ENCODE data around the gene TBC1D3. TPM values are rescaled to one million over a fixed set of nuclear protein-coding genes. Genes with fewer than 3 reads are reported as not detected.
"Not testable (repeated sequence)": the region's sequence is repeated elsewhere in the genome, so short reads cannot be mapped to it uniquely, and the experiment has no call there.

TBC1D3 gene
- total RNA-seq (not detected), polyA plus RNA-seq (0.06 TPM)

GRCh38 chr17:38192455-38192854 lies at the start of gene TBC1D3:
TSS of gene TBC1D3 (minus strand) at chr17:38192555. CDS start at chr17:38191029, 1,526 bp downstream.
- H3K4me3 ChIP-seq (ENCODE audit: low read depth, low read length); DNase-seq (ENCODE audit: extremely low spot score); H3K36me3 ChIP-seq (ENCODE audit: insufficient read depth); H3K4me1 ChIP-seq (ENCODE audit: insufficient read depth); H3K27ac ChIP-seq (ENCODE audit: low read depth): not testable (repeated sequence)
- WGBS, result no CpG with 5 or more reads among the region's 10 CpGs

GRCh38 chr17:38232790-38233189 lies 40.4 kb upstream of the TBC1D3 start:
- H3K4me3 ChIP-seq (ENCODE audit: low read depth, low read length); H3K4me1 ChIP-seq (ENCODE audit: insufficient read depth); DNase-seq (ENCODE audit: extremely low spot score); H3K36me3 ChIP-seq (ENCODE audit: insufficient read depth); H3K27ac ChIP-seq (ENCODE audit: low read depth): not testable (repeated sequence)
- no CpG with 5 or more reads among the region's 1 CpG for WGBS

GRCh38 chr17:38225844-38226495 lies 33.6 kb upstream of the TBC1D3 start:
- no CpG with 5 or more reads among the region's 2 CpGs for WGBS
- DNase-seq (ENCODE audit: extremely low spot score); H3K4me3 ChIP-seq (ENCODE audit: low read depth, low read length); H3K27ac ChIP-seq (ENCODE audit: low read depth); H3K36me3 ChIP-seq (ENCODE audit: insufficient read depth); H3K4me1 ChIP-seq (ENCODE audit: insufficient read depth): not testable (repeated sequence)

- not testable (repeated sequence) for DNase-seq (ENCODE audit: extremely low spot score); H3K4me3 ChIP-seq (ENCODE audit: low read depth, low read length); H3K4me1 ChIP-seq (ENCODE audit: insufficient read depth); H3K36me3 ChIP-seq (ENCODE audit: insufficient read depth); H3K27ac ChIP-seq (ENCODE audit: low read depth)
- no CpG with 5 or more reads among the region's 1 CpG for WGBS
Measured at GRCh38 chr17:38220867-38221266, 28.5 kb upstream of the TBC1D3 start.

- WGBS, result no CpG with 5 or more reads among the region's 2 CpGs
- H3K4me1 ChIP-seq (ENCODE audit: insufficient read depth); DNase-seq (ENCODE audit: extremely low spot score); H3K36me3 ChIP-seq (ENCODE audit: insufficient read depth); H3K27ac ChIP-seq (ENCODE audit: low read depth); H3K4me3 ChIP-seq (ENCODE audit: low read depth, low read length): not testable (repeated sequence)
Measured at GRCh38 chr17:38200271-38200670, 7.9 kb upstream of the TBC1D3 start.

GRCh38 chr17:38134860-38135259 lies 57.5 kb downstream of the TBC1D3 start:
- not testable (repeated sequence) for H3K4me1 ChIP-seq (ENCODE audit: insufficient read depth); H3K4me3 ChIP-seq (ENCODE audit: low read depth, low read length); H3K27ac ChIP-seq (ENCODE audit: low read depth); DNase-seq (ENCODE audit: extremely low spot score); H3K36me3 ChIP-seq (ENCODE audit: insufficient read depth)
- 98% methylated on average over 8 of the region's 16 CpGs for WGBS

Small RNA genes within 50 kb of the gene (small RNA-seq; reads per million reads assigned to genes)
- gene RF00019 (not detected), gene RNA5SP526 (not detected)

Other genes with a start within 250 kb of the TBC1D3 start
- 3.9 TPM for gene TBC1D3L, start 203.5 kb downstream of the TBC1D3 start, total RNA-seq
- gene TBC1D3L, start 203.5 kb downstream of the TBC1D3 start, polyA plus RNA-seq, result 5.7 TPM
- 3.0 TPM for gene TBC1D3D, start 188.6 kb downstream of the TBC1D3 start, total RNA-seq
- 2.0 TPM for gene TBC1D3D, start 188.6 kb downstream of the TBC1D3 start, polyA plus RNA-seq
- 1.0 TPM for gene TBC1D3C, start 123.9 kb downstream of the TBC1D3 start, total RNA-seq
- gene TBC1D3C, start 123.9 kb downstream of the TBC1D3 start, polyA plus RNA-seq, result 1.9 TPM
- gene TBC1D3E, start 64.6 kb downstream of the TBC1D3 start, total RNA-seq, result 0.26 TPM
- gene TBC1D3E, start 64.6 kb downstream of the TBC1D3 start, polyA plus RNA-seq, result 0.06 TPM
- 26.9 TPM for gene MRPL45, start 104.6 kb upstream of the TBC1D3 start, total RNA-seq
- gene MRPL45, start 104.6 kb upstream of the TBC1D3 start, polyA plus RNA-seq, result 33.9 TPM
- 0.11 TPM for gene GPR179, start 151.4 kb upstream of the TBC1D3 start, total RNA-seq
- gene GPR179, start 151.4 kb upstream of the TBC1D3 start, polyA plus RNA-seq, result 0.04 TPM
- gene SOCS7, start 159.3 kb upstream of the TBC1D3 start, total RNA-seq, result 18.0 TPM
- gene SOCS7, start 159.3 kb upstream of the TBC1D3 start, polyA plus RNA-seq, result 9.2 TPM
- 53.8 TPM for gene ARHGAP23, start 235.9 kb upstream of the TBC1D3 start, total RNA-seq
- gene ARHGAP23, start 235.9 kb upstream of the TBC1D3 start, polyA plus RNA-seq, result 39.8 TPM

Measured in urinary bladder (tissue), 4 donors.